ENCODE data around the gene BARD1.

DNA sequence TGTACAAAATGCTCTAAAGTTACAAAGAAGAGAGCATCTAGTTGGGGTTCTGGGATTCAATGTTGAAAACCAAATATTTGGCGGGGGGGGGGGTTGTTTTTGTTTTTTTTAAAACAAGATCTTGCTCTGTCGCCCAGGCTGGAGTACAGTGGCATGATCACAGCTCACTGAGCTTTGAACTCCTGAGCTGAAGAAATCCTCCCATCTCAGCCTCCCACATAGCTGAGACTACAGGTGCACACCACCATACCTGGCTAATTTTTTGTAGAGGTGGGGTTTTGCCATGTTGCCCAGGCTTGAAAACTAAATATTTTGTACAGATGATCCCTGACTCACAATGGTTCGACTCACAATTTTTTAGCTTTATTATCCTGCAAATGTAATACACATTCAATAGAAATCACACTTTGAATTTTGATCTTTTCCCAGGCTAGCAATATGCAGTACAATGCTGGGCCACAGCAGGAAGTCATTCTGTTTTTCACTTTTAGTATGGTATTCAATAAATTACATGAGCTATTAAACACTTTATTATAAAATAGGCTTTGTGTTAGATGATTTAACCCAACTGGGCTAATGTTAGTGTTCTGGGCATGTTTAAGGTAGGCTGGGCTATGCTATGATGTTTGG, 7.6 kb downstream of the BARD1 start:
- TF ChIP-seq, protein P1, sequence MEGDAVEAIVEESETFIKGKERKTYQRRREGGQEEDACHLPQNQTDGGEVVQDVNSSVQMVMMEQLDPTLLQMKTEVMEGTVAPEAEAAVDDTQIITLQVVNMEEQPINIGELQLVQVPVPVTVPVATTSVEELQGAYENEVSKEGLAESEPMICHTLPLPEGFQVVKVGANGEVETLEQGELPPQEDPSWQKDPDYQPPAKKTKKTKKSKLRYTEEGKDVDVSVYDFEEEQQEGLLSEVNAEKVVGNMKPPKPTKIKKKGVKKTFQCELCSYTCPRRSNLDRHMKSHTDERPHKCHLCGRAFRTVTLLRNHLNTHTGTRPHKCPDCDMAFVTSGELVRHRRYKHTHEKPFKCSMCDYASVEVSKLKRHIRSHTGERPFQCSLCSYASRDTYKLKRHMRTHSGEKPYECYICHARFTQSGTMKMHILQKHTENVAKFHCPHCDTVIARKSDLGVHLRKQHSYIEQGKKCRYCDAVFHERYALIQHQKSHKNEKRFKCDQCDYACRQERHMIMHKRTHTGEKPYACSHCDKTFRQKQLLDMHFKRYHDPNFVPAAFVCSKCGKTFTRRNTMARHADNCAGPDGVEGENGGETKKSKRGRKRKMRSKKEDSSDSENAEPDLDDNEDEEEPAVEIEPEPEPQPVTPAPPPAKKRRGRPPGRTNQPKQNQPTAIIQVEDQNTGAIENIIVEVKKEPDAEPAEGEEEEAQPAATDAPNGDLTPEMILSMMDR (IDR thresholded peaks at IDR 0.05) = no peak
- no peak for TF ChIP-seq POLR2A (IDR thresholded peaks at IDR 0.05)
